Testis (tissue), 3 donors: Measurements from ENCODE around the gene METTL13. TPM values are rescaled to one million over a fixed set of nuclear protein-coding genes. Genes with fewer than 3 reads are reported as not detected.

Source experiments
- DNase-seq: peaks from one replicate; pipeline ENCODE4 v3.0.0-alpha.2; 2019
- H3K27ac ChIP-seq, 2 donors: fragments of 200-600 bp; sonication (generic); one replicate each; pipeline ENCODE4 v1.5.1; 2019
- H3K27me3 ChIP-seq: fragments of 200-600 bp; sonication (generic); one replicate; pipeline ENCODE4 v1.5.1; 2019
- H3K36me3 ChIP-seq: fragments of 200-600 bp; sonication (generic); one replicate; pipeline ENCODE4 v1.5.1; 2017; ENCODE audit warnings: low read depth; ENCODE audit errors: missing control alignments
- H3K4me1 ChIP-seq: fragments of 200-600 bp; sonication (generic); one replicate; pipeline ENCODE4 v1.5.1; 2019
- H3K4me3 ChIP-seq, 2 donors: fragments of 200-600 bp; sonication (generic); one replicate each; pipeline ENCODE4 v1.5.1; 2017 to 2019
- H3K9me3 ChIP-seq: fragments of 200-600 bp; sonication (generic); one replicate; pipeline ENCODE4 v1.5.1; 2017
- CTCF ChIP-seq, 3 experiments: fragments of 450-650 bp in 2 of 3; fragments of 200-600 bp in 1 of 3; sonication (generic) in 1 of 3; IDR thresholded peaks; one replicate each; pipeline ENCODE4 v1.5.1; 2016 to 2019; ENCODE audit warnings: antibody characterized with exemption in 3 of 3, mild to moderate bottlenecking in 2 of 3, moderate library complexity in 1 of 3
- POLR2A ChIP-seq: fragments of 450-650 bp; IDR thresholded peaks from one replicate; pipeline ENCODE4 v1.6.1; 2017; ENCODE audit warnings: antibody characterized with exemption, mild to moderate bottlenecking, moderate library complexity
- WGBS, 2 donors: methylation state at CpG; one replicate each; pipeline ENCODE4 v1.1.5; 2018; 5-methylcytosine and 5-hydroxymethylcytosine counted together
- intact Hi-C: fragments of 100-400 bp; cut with DNase I; formaldehyde crosslinking; loops from one replicate; pipeline ENCODE4 v1.15.1; 2023; ENCODE audit warnings: low total_unique reads
- polyA plus RNA-seq: library from polyadenylated mRNA; stranded (reverse); fragments of 350-450 nt; fragmentation: Illumina TruSeq; extraction: RNeasy Lipid Tissue Mini Kit (QIAGEN cat#74804); gene quantifications from one replicate; pipeline ENCODE4 v1.2.3, GENCODE V29; 2014; ENCODE audit warnings: low read depth, low replicate concordance; ENCODE audit not compliant: insufficient read depth
- total RNA-seq, 2 donors: library from RNA; depleted of rRNA; stranded (reverse); fragments of >200 nt; gene quantifications; one replicate each; pipeline ENCODE4 v1.2.3, GENCODE V29; 2016

METTL13 gene
- total and polyA plus RNA-seq, 3 donors from 2014 or later: 47.2 to 50.3 (median 47.5) TPM

GRCh38 chr1:171780583-171781175, 781 bp upstream of the METTL13 start:
- no peaks in the 10 kb centered on the region for H3K9me3 ChIP-seq
- intact Hi-C loops: no loop called here
- no peak for DNase-seq
- peaks cover 26% of the 10 kb centered on the region for H3K4me1 ChIP-seq
- H3K4me3 ChIP-seq: peak overlapping the region; percentile 65 to 92
- peak overlapping the region; percentile 31 to 68 for H3K27ac ChIP-seq
- TF ChIP-seq CTCF (IDR thresholded peaks at IDR 0.05) (no peak), POLR2A (no peak)
- 20 to 23% methylated on average over 11 of the region's 11 CpGs for WGBS, 2 donors
- no peaks in the 10 kb centered on the region for H3K27me3 ChIP-seq
- H3K36me3 ChIP-seq: no peaks in the 10 kb centered on the region

GRCh38 chr1:171783816-171784530, 2.5 kb downstream of the METTL13 start:
- H3K27me3 ChIP-seq: no peaks in the 10 kb centered on the region
- intact Hi-C loops: no loop called here
- no peaks in the 10 kb centered on the region for H3K36me3 ChIP-seq
- H3K4me1 ChIP-seq: peaks cover 26% of the 10 kb centered on the region
- no peak for DNase-seq
- no peak for TF ChIP-seq CTCF (IDR thresholded peaks at IDR 0.05)
- no peaks in the 10 kb centered on the region for H3K9me3 ChIP-seq
- WGBS, 2 donors: 87 to 89% methylated on average over 9 to 24 of the region's 25 CpGs
- H3K4me3 ChIP-seq: no peak overlapping the region
- no peak overlapping the region for H3K27ac ChIP-seq

GRCh38 chr1:171784784-171785183, 3.3 kb downstream of the METTL13 start:
- Histone ChIP-seq H3K27me3 (no peaks in the 10 kb centered on the region), H3K4me1 (peaks cover 26% of the 10 kb centered on the region), H3K27ac (no peak overlapping the region), H3K4me3 (no peak overlapping the region), H3K9me3 (no peaks in the 10 kb centered on the region), H3K36me3 (no peaks in the 10 kb centered on the region)
- DNase-seq: no peak
- TF ChIP-seq CTCF (IDR thresholded peaks at IDR 0.05) (no peak), POLR2A (no peak)
- intact Hi-C loops: no loop called here

- intact Hi-C loops: no loop called here
- H3K4me3 ChIP-seq: no peak overlapping the region
- H3K27ac ChIP-seq: no peak overlapping the region
- no peaks in the 10 kb centered on the region for H3K27me3 ChIP-seq
- DNase-seq: no peak
- H3K4me1 ChIP-seq: peaks cover 26% of the 10 kb centered on the region
- no peak for TF ChIP-seq CTCF (IDR thresholded peaks at IDR 0.05)
- no peak for TF ChIP-seq POLR2A
- H3K9me3 ChIP-seq: no peaks in the 10 kb centered on the region
- 81 to 82% methylated on average over 6 to 9 of the region's 9 CpGs for WGBS, 2 donors
- no peaks in the 10 kb centered on the region for H3K36me3 ChIP-seq
These were observed 4.3 kb downstream of the METTL13 start for GRCh38 chr1:171785766-171786165.

GRCh38 chr1:171786534-171786933, 5.1 kb downstream of the METTL13 start:
- TF ChIP-seq POLR2A (no peak), CTCF (IDR thresholded peaks at IDR 0.05) (no peak)
- DNase-seq: no peak
- 92 to 97% methylated on average over 2 of the region's 2 CpGs for WGBS, 2 donors
- Histone ChIP-seq H3K4me1 (peaks cover 26% of the 10 kb centered on the region), H3K27me3 (no peaks in the 10 kb centered on the region), H3K27ac (no peak overlapping the region), H3K9me3 (no peaks in the 10 kb centered on the region), H3K36me3 (no peaks in the 10 kb centered on the region), H3K4me3 (no peak overlapping the region)
- intact Hi-C loops: no loop called here
